Measurements from ENCODE around the gene CCNL1.
"Not testable (repeated sequence)": the region's sequence is repeated elsewhere in the genome, so short reads cannot be mapped to it uniquely, and the experiment has no call there.

The CCNL1 gene

DNA sequence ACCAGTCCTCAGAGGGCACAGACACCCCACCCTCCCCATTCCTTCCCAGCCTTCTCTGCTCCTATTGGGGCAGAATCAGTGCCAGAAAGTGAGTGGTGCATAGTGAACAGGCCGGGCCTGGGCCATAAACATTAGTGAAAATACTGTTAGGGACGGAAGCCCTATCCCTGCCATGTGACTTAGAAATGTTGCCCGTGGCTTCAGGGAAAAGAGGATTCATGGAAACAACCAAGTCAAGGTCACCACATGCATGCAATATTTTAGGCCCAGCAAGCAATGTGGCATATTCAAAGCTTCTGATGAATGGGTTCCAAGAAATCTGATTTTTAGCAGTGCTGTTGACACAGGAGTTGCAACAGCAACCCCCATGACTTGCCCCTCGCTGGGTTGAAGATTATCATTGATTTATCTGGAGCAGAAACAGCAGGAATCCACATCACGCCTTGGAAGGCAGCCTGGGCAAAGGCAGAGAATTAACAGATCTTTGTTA, 52.3 kb downstream of the CCNL1 start:
- Histone ChIP-seq H3K4me3 (ENCODE audit: low read depth in 1 of 2, low read length in 2 of 2) (no peak overlapping the region), H3K27me3 (ENCODE audit: control insufficient read depth in 1 of 2, insufficient read depth in 2 of 2, low read length in 2 of 2) (no peaks in the 10 kb centered on the region), H3K4me1 (ENCODE audit: insufficient read depth, low read length) (peaks cover 80% of the 10 kb centered on the region), H3K9ac (ENCODE audit: low read length) (no peak overlapping the region), H3K36me3 (ENCODE audit: insufficient read depth, low read length) (no peaks in the 10 kb centered on the region), H3K9me3 (ENCODE audit: low read length) (no peaks in the 10 kb centered on the region), H3K27ac (ENCODE audit: low read depth, low read length) (peak overlapping the region; percentile 36)

DNA sequence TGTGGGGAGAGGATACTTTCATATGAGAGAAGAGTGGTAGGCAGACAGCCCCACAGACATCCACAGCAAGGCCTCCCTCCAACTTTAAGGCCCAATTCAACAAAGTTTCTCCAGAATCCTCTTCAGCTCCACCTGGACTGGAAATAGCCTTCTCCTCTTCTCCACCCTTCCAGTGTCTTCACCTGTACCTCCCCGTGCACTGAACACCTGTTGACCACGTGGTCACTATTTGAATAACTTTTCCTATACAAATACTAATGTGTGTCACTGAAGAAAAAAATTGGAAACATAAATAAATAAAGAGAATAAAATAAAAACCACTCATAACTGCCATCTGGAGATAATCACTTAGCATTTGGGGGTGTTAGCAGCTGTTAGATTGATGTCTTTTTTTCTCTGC, 52.9 kb downstream of the CCNL1 start:
- H3K27ac ChIP-seq (ENCODE audit: low read depth, low read length): peak overlapping the region; percentile 36
- no peaks in the 10 kb centered on the region for H3K27me3 ChIP-seq (ENCODE audit: control insufficient read depth in 1 of 2, insufficient read depth in 2 of 2, low read length in 2 of 2)
- no peak overlapping the region for H3K4me3 ChIP-seq (ENCODE audit: low read depth in 1 of 2, low read length in 2 of 2)
- H3K4me1 ChIP-seq (ENCODE audit: insufficient read depth, low read length): peaks cover 80% of the 10 kb centered on the region
- H3K9me3 ChIP-seq (ENCODE audit: low read length): no peaks in the 10 kb centered on the region
- H3K9ac ChIP-seq (ENCODE audit: low read length): no peak overlapping the region
- H3K36me3 ChIP-seq (ENCODE audit: insufficient read depth, low read length): no peaks in the 10 kb centered on the region

DNA sequence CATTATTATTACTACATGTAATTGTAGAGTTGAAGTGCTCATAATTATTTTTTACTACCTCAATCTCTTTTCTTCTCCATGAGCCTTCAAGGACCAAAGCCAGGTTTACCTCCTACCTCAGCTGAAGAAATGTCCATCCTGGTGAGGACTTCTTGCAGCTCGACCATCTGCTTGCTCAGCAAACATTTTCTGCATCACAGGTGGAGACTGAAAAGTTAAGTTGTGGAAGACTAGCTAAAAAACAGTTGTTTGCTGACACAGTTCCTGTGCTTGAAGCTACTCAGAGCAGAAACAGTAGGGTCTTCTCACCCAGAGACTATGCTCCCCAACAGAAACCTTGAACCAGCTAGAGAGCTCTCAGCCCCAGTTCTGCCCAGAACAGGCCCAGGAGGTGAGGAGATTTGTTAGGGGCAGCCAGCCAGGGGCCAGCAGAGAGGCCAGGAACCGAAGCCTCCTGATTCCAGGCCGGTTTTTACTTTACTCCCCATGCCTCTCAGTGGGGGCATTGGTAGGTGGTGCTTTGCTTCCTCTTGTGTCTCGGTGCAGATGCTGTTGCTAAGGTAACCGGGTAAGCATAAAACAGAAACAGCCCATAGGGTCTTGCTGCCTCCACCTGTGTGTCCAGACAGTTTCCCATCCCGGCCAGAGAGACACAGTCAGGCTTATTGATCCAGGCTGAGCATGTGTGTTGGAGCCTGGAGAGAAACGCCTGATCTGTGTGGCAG, 54.9 kb downstream of the CCNL1 start:
- Histone ChIP-seq H3K9me3 (ENCODE audit: low read length) (no peaks in the 10 kb centered on the region), H3K36me3 (ENCODE audit: insufficient read depth, low read length) (no peaks in the 10 kb centered on the region), H3K27me3 (ENCODE audit: control insufficient read depth in 1 of 2, insufficient read depth in 2 of 2, low read length in 2 of 2) (no peaks in the 10 kb centered on the region), H3K4me1 (ENCODE audit: insufficient read depth, low read length) (peaks cover 79% of the 10 kb centered on the region), H3K9ac (ENCODE audit: low read length) (no peak overlapping the region), H3K4me3 (ENCODE audit: low read depth in 1 of 2, low read length in 2 of 2) (no peak overlapping the region), H3K27ac (ENCODE audit: low read depth, low read length) (no peak overlapping the region)

DNA sequence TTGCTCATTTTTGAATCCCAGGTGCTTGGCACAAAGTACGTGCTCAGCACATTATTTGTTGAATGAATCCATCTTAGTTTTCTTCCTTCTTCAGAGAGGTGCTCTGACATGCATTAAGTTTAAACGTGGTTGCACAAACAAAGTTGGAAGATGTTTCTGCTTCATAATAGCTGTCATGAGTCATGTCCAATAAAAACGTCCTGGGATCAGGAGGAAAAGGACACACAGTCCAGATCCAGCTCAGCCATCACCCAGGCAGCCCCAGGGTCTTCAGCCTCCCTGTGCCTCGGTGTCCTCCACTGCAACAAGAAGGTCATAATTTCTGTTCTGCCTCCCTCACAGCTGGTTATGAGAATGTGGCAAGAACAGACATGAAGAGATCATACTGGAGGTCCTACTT, 55.4 kb downstream of the CCNL1 start:
- Histone ChIP-seq H3K27me3 (ENCODE audit: control insufficient read depth in 1 of 2, insufficient read depth in 2 of 2, low read length in 2 of 2) (no peaks in the 10 kb centered on the region), H3K4me1 (ENCODE audit: insufficient read depth, low read length) (peaks cover 79% of the 10 kb centered on the region), H3K36me3 (ENCODE audit: insufficient read depth, low read length) (no peaks in the 10 kb centered on the region), H3K9ac (ENCODE audit: low read length) (no peak overlapping the region), H3K9me3 (ENCODE audit: low read length) (no peaks in the 10 kb centered on the region), H3K27ac (ENCODE audit: low read depth, low read length) (peak overlapping the region; percentile 16), H3K4me3 (ENCODE audit: low read depth in 1 of 2, low read length in 2 of 2) (no peak overlapping the region)

DNA sequence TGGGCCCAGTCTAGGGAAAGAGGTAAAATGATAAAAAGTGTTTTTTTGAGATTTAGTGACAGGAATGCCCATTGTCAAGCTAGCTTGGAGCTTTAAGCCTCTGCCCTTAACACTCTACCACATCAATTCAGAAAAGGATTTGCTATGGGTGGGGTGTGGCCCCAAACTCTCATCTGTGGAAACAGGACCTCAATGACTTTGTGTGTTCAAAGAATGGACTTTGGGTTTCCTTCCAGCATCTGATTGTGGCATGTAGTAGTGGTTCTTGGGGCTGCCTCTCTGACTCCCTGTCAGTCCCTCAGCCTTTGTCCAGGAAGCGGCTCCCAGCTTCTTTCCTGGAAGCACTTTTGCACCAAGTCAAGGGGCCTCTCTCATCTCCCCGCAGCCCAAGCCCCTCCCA, 56.1 kb downstream of the CCNL1 start:
- Histone ChIP-seq H3K36me3 (ENCODE audit: insufficient read depth, low read length) (no peaks in the 10 kb centered on the region), H3K27ac (ENCODE audit: low read depth, low read length) (peak overlapping the region; percentile 12), H3K27me3 (ENCODE audit: control insufficient read depth in 1 of 2, insufficient read depth in 2 of 2, low read length in 2 of 2) (no peaks in the 10 kb centered on the region), H3K4me1 (ENCODE audit: insufficient read depth, low read length) (peaks cover 73% of the 10 kb centered on the region), H3K9ac (ENCODE audit: low read length) (no peak overlapping the region), H3K9me3 (ENCODE audit: low read length) (no peaks in the 10 kb centered on the region), H3K4me3 (ENCODE audit: low read depth in 1 of 2, low read length in 2 of 2) (no peak overlapping the region)

DNA sequence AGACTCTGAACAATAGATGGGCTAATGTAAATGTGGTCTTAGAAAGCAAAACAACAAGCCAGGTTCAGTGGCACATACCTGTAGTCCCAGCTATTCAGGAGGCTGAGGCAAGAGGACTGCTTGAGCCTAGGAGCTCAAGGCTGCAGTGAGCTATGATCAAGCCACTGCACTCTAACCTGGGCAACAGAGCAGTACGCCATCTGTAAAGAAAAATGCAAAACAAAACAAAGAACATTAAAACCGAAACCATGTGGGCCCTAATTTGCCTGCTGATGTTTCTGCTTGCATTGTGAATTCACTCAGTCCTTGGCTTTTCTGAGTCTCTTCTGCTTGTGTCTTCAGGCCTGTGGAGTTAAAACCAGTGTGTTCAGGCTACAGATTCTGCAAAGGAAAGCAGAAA, 56.7 kb downstream of the CCNL1 start:
- Histone ChIP-seq H3K9ac (ENCODE audit: low read length) (no peak overlapping the region), H3K27me3 (ENCODE audit: control insufficient read depth in 1 of 2, insufficient read depth in 2 of 2, low read length in 2 of 2) (no peaks in the 10 kb centered on the region), H3K4me1 (ENCODE audit: insufficient read depth, low read length) (peaks cover 67% of the 10 kb centered on the region), H3K4me3 (ENCODE audit: low read depth in 1 of 2, low read length in 2 of 2) (no peak overlapping the region), H3K27ac (ENCODE audit: low read depth, low read length) (no peak overlapping the region), H3K9me3 (ENCODE audit: low read length) (no peaks in the 10 kb centered on the region), H3K36me3 (ENCODE audit: insufficient read depth, low read length) (no peaks in the 10 kb centered on the region)

DNA sequence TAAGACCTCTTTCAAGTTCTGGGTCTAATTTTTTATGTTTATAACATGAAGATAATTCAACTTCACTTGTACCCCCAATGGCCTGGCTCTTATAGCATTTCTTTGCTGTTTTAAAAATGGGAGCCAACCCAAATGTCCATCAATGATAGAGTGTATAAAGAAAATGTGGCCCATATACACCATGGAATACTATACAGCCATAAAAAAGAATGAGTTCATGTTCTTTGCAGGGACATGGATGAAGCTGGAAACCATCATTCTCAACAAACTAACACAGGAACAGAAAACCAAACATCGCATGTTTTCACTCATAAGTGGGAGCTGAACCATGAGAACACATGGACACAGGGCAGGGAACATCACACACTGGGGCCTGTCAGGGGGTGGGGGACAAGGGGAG, 57.4 kb downstream of the CCNL1 start:
- not testable (repeated sequence) for H3K4me3 ChIP-seq (ENCODE audit: low read depth in 1 of 2, low read length in 2 of 2); H3K27ac ChIP-seq (ENCODE audit: low read depth, low read length); H3K27me3 ChIP-seq (ENCODE audit: control insufficient read depth in 1 of 2, insufficient read depth in 2 of 2, low read length in 2 of 2); H3K36me3 ChIP-seq (ENCODE audit: insufficient read depth, low read length); H3K9me3 ChIP-seq (ENCODE audit: low read length); H3K9ac ChIP-seq (ENCODE audit: low read length)
- peaks cover 60% of the 10 kb centered on the region for H3K4me1 ChIP-seq (ENCODE audit: insufficient read depth, low read length)

DNA sequence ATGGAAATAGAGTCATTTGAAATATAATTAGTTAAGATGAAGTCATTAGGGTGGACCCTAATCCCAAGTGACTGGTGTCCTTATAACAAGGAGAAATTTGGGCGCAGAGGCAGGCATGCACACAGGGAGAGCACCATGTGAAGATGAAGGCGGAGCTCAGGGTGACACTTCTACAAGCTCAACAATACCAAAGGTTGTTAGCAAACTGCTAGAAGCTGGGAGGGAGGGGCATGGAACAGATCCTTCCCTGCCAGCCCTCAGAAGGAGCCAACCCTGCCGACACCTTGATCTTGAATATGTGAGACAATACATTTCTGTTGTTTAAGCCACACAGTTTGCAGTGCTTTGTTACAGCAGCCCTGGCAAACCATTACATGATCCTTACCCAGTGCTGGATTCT, 57.8 kb downstream of the CCNL1 start:
- H3K27me3 ChIP-seq (ENCODE audit: control insufficient read depth in 1 of 2, insufficient read depth in 2 of 2, low read length in 2 of 2): no peaks in the 10 kb centered on the region
- H3K4me3 ChIP-seq (ENCODE audit: low read depth in 1 of 2, low read length in 2 of 2): no peak overlapping the region
- H3K4me1 ChIP-seq (ENCODE audit: insufficient read depth, low read length): peaks cover 55% of the 10 kb centered on the region
- no peaks in the 10 kb centered on the region for H3K36me3 ChIP-seq (ENCODE audit: insufficient read depth, low read length)
- no peaks in the 10 kb centered on the region for H3K9me3 ChIP-seq (ENCODE audit: low read length)
- no peak overlapping the region for H3K27ac ChIP-seq (ENCODE audit: low read depth, low read length)
- H3K9ac ChIP-seq (ENCODE audit: low read length): no peak overlapping the region

DNA sequence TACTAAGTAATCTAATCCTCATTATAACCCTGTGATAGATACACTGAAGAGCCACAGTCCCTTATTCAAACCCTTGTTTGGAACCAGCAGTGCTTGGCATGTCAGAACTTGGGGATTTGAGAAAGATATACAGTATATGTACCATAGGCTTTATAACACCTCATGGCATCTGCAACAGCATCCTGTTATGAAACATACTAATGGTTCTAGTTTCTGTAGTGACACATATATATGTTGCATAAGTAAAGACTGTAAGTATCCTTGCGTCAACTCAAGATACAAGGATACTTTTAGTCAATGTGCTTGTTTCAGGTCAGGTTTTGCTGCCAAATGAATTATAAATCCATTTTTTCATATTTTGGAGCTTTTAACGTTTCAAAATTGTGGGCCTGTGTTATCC, 58.5 kb downstream of the CCNL1 start:
- Histone ChIP-seq H3K27ac (ENCODE audit: low read depth, low read length) (no peak overlapping the region), H3K9ac (ENCODE audit: low read length) (no peak overlapping the region), H3K4me3 (ENCODE audit: low read depth in 1 of 2, low read length in 2 of 2) (no peak overlapping the region), H3K27me3 (ENCODE audit: control insufficient read depth in 1 of 2, insufficient read depth in 2 of 2, low read length in 2 of 2) (no peaks in the 10 kb centered on the region), H3K4me1 (ENCODE audit: insufficient read depth, low read length) (peaks cover 49% of the 10 kb centered on the region), H3K36me3 (ENCODE audit: insufficient read depth, low read length) (no peaks in the 10 kb centered on the region), H3K9me3 (ENCODE audit: low read length) (no peaks in the 10 kb centered on the region)

DNA sequence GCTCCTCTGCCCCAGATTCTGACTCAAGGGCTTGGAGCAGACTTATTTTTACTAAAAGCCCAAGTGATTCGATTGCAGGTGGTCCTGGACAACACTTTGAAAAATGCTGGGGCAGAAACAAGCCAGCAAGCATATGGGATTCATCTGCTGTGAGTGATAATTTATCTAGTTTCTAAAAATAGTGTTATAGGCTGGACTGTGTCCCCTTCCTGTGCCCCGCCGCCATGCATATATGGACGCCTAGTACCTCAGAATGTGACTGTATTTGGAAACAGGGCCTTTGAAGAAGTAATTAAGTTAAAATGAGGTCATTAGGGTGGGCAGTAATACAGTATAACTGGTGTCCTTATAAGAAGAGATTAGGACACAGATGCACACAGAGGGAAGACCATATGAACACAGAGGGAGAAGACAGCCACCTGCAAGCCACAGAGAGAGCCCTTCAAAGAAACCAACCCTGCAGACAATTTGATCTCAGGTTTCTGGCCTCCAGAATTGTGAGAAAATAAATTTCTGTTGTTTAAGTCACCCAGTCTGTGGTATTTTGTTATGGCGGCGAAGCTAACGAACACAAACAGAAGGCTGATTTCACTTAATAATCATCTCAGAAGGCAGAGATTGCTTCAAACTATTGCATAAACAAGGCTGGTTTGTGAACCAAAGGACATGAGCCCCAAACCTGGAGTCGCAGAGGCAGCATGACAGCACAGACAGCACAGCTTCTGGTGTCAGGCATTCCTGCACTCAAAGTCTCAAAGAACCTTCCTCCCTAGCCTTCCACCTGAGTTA, 59.1 kb downstream of the CCNL1 start:
- Histone ChIP-seq H3K4me3 (ENCODE audit: low read depth in 1 of 2, low read length in 2 of 2) (no peak overlapping the region), H3K36me3 (ENCODE audit: insufficient read depth, low read length) (no peaks in the 10 kb centered on the region), H3K27ac (ENCODE audit: low read depth, low read length) (no peak overlapping the region), H3K9ac (ENCODE audit: low read length) (no peak overlapping the region), H3K4me1 (ENCODE audit: insufficient read depth, low read length) (peaks cover 42% of the 10 kb centered on the region), H3K27me3 (ENCODE audit: control insufficient read depth in 1 of 2, insufficient read depth in 2 of 2, low read length in 2 of 2) (no peaks in the 10 kb centered on the region), H3K9me3 (ENCODE audit: low read length) (no peaks in the 10 kb centered on the region)

DNA sequence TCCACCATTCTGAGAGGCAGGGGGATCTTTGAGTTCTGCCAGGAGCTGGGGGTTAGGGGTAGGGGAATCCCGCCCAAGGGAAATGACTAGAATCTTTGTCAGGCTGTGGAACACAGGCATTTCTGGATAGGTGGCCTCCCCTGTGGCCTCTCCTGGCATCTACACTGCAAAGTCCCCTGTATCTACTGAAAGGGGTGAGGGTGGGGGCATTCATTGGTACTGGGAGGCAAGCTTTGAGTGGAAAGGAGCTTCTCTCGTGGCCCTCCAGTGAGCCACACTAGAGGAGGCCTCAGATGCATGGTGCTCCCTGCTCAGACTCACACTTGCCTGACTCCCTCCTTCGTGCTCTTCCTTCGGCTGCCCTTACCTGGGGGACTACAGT, 59.9 kb downstream of the CCNL1 start:
- no peak overlapping the region for H3K27ac ChIP-seq (ENCODE audit: low read depth, low read length)
- no peak overlapping the region for H3K9ac ChIP-seq (ENCODE audit: low read length)
- H3K27me3 ChIP-seq (ENCODE audit: control insufficient read depth in 1 of 2, insufficient read depth in 2 of 2, low read length in 2 of 2): no peaks in the 10 kb centered on the region
- peaks cover 35% of the 10 kb centered on the region for H3K4me1 ChIP-seq (ENCODE audit: insufficient read depth, low read length)
- H3K4me3 ChIP-seq (ENCODE audit: low read depth in 1 of 2, low read length in 2 of 2): no peak overlapping the region
- no peaks in the 10 kb centered on the region for H3K9me3 ChIP-seq (ENCODE audit: low read length)
- no peaks in the 10 kb centered on the region for H3K36me3 ChIP-seq (ENCODE audit: insufficient read depth, low read length)

All from muscle layer of colon (tissue), 2 donors.